GM10847 (cell line): Measurements from ENCODE around the gene GALNTL6.

Source experiments
- POLR2A ChIP-seq: IDR thresholded peaks from 2 replicates; pipeline ENCODE4 v1.6.1; 2011; ENCODE audit not compliant: insufficient read length; ENCODE audit errors: extremely low read depth

Gene GALNTL6

DNA sequence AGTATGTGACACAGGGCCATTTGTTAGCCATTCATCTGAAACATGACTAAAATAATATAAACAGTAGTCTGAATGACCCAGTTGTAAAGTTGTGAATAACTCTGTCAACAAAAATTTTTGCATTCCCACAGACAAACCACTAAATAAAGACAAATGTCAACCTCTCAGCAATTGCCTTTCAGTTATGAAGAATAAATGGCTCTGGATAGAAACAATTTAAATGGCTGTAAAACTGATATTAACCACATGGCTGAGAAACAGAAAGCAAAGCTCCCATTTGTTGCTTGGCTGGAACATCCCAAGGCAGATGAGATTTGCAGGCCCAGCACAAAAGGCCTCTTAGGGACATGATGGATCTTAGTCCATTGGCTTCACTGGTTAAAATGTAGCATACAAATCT lies 296.3 kb downstream of the GALNTL6 start:
- TF ChIP-seq POLR2A: no peak

DNA sequence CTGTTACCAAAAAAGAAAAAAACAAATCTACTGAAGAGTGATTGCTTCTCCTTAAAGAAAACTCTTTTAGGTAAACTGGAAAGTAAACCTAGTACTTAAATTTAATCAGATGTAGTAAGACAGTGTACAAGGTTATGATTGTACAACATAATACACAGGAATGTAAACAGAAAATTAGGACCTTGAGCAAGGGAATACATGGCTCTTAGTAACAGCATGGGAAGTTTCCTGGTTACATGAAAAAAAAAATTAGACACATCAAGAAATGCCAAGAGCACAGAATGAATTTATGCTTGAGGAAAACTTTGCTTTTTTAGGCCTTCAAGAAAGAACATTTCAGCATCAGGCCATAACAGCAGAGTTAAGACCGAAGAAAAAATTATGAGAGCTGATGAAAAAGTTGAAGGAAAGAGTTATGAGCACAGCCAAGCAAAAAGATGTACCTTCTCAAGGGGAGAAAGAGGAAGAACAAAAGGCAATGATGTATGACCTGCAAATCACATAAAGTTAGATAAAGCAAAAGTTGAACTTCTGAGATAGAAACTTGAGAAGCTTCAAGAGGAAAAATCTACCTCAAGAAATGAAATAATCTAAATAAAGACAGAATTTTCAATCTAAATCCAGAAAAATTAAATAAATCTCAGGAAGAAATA lies 311.6 kb downstream of the GALNTL6 start:
- no peak for TF ChIP-seq POLR2A

DNA sequence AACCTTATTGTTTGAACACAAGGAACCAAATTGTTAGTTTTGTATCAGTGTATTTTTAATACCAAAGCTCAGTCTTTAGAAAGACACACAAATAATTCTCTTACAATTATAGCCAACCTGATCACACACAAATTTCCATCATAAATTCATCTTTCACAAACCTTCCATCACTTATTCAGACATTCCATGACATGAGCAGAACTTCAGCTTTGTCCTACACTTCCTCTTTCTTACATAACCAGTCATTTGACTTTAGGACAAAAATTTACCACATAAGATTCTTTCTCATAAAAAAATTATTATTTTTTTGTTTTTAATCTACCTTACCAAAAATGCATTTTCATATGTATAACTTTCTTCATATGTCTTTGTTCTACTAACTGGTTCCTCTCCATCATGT lies 312.2 kb downstream of the GALNTL6 start:
- TF ChIP-seq POLR2A: no peak

DNA sequence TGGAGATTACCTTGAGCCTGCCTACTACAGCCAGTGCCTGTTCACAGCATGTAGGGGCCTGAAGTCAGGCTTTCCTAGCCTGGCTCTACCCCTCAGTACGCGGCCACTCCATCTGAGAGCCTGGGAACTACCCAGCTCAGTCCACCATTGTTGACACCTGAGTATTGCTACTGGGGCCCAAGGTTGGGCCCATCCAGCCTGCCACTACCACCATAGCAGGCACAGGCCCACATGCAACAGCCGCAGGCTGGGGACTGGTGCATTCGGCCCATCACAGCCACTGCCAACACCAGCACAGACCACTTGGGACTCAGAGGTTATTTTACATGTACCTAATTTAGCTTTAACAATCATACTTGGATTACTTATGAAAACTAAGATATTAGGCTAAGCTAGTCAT lies 314.0 kb downstream of the GALNTL6 start:
- TF ChIP-seq POLR2A: no peak

DNA sequence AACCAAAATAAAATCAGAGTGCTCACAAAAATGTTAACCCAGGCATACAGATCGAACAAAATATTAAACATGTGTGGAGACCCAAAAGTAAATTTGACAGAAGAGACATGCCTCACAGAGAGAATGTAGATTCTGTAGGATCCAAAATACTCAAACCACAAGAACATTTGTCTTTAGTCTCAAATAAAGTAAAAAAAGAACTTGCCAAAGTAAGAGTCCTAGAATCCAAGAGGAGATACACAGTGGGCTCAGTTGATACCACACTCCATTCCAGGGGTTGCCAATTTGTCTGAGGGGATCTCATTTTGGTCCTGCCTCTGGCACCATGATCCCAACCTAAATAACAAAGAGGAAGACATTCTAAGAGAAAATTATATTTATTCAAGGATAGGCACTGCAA lies 316.4 kb downstream of the GALNTL6 start:
- TF ChIP-seq POLR2A: no peak

DNA sequence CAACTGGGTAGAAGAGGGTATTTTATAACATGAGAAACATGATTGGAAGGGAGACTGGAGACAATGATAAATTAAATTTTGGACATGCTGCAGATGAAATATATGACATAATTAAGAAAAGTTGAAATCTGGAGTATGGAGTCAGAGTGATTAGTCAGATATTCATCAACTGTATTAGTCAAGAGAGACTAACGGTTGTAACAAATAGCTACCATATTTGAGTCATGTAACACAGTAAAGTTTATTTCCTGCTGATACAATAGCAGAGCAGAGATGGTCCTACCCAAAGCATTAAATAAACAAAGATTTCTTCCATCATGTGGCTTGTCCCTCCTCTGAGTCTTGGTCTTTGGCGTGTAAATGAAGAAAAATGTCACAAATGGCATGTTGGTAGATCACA lies 321.3 kb downstream of the GALNTL6 start:
- no peak for TF ChIP-seq POLR2A

DNA sequence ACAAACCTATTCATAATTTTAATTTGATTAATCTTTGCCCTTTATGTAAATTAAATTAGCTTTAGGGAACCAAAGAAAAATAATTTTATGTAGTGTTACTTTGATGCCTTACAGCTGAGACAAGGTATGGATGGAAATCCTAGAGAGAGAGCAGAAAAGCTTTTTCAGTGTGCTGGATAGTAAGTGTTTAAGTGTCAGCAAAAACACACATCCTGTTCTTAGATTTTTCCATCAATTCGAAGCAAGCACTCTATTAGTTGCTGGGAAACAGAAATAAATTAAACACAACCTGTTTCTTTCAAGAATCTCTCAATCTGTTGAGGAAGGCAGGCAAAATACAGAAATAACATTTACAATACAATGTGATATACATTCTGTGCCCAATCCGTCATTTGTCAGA lies 327.8 kb downstream of the GALNTL6 start:
- no peak for TF ChIP-seq POLR2A

DNA sequence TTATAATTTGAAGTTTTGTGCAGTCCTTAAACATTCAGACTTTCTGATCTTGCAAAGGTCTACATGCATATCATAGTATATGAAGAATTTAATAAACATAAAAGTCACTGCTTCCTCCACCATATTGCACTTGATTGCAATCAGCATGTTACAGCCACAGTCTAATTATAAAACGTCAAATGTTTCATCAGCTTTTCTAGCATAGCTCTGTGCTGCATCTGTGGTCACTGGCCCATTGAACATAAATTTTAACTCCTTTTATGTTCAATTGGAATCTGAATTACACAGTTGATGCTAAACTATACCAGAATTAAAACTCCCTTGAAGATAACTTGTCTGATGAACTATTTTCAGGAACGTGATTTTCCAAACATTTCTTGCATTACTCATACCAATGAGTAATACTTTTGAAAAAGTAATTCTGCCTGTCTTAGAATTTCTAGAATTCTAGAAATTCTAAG lies 329.1 kb downstream of the GALNTL6 start:
- no peak for TF ChIP-seq POLR2A

DNA sequence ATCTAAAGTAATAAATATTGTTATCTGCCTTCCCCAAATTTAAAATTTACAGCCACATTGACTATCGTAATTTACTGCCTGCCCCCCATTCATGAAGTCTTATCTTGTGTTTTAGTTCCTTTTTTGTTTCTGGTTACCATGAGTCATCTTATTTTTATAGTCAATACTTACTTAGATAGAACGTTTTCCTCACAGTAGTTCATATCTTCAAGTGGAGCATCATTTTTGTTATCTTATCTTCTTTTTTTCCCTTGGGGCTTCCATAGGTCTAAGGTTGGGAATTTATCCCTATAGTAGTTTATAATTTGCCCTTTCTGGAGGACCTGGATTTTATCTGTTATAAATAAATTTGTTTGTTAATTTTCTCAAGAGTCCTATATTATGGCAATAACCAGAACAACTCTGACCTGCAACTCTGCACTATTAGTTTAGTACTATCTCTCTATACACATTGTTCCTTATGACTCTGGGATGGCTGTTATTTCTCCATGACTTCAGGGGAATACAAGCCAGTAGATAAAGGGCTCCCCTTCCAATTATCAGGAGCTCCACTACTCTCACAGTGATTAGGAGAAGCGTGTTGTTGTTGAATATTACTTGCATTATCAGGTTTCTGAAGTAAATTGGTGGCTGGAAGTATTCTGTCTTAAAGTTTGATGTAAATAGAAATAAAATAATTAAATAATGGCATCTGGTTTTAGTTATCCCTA lies 330.6 kb downstream of the GALNTL6 start:
- TF ChIP-seq POLR2A: no peak

DNA sequence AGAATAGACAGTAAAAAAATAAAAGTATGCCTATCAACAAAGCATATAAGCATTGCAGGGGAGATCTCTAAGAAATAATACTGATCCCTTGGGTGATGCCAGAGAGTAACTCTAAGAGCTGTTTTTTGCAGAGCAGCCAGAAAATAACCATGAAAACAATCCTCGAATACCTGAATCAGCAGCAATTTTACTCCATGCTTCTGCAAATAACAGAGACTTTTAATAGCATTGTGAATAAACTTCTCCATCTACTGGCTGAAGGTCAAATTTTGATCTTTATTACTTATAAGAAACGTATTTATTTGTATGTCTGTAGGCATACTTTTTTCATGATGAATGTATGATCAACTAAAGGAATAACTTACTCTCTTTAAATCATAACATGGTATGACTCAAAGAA lies 334.5 kb downstream of the GALNTL6 start:
- TF ChIP-seq POLR2A: no peak

DNA sequence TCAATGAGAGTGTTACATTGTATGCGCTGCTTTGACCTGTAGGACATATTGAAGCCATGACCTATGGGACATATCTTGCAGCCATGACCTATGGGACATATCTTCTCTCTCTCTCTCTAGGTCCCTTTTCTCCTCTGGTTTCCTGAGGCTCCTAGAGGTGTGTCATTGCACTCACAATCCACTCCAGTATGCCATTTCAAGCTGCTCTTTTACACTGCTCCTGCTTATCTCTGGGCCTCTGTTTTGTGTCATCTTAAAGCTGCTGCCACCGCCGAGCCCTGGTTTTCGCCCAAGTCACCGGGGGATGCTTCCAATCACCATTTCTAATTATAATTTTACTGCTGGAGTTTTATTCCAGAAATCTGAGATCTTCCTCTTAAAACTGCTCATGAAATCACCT lies 336.1 kb downstream of the GALNTL6 start:
- TF ChIP-seq POLR2A: no peak

DNA sequence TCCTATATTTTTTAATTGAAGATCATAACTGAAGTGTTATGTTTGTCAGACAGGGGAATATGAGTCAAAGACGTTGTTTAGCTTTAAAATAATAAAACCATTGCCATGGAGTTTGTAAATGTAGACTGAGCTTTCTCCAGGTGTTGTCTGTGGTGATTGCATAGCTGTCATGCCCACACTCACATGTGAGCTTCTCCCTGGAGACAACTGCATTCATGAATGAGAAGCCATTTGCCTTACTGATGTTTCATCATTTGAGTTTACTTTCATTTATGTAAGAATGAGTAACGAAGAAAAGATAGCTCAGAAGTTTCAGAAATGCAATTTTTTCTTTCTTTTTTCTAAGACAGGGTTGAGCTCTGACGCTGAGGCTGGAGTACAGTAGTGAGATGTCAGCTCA lies 339.1 kb downstream of the GALNTL6 start:
- TF ChIP-seq POLR2A: no peak

DNA sequence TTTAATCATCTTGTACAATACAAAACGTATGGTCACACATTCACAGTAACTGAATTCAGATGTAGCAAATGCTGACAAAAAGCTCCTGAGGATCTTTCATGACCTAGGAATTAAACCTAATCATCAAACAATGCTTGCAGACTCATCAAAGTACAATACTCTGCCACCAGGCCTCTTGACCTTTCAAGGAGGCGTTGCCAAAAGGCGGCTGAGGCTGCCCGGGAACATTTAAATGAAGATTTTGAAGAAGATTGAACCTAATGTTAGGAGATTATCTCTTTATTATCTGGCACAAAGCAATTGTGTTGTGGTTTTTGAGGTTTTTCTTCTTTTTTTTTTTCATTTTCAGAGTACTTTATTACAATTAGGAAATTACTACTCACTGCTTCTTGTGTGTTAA lies 340.5 kb downstream of the GALNTL6 start:
- no peak for TF ChIP-seq POLR2A

DNA sequence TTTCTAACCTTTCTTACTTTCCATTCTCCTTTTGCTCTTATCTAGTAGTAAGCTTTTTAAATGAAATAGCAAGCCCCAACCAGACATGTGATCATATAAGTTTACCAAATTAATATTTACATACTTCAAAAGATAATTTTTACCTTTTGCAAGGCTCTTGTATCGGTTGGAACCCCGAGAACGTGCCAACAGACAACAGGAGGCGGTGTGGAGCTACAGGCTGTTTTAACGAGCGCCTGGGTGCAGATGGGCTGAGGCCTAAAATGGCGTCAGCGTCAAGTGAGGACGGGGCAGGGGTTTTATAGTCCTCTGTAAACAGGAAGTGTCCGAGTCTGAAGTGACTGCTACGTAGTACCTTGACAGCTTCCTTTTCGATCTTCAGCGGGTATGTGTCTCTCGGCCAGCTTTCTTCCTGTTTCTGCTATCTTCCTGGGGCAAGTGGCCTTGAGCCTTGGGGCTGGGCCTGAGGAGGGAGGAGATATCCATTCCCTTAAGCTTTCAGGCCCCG lies 342.7 kb downstream of the GALNTL6 start:
- no peak for TF ChIP-seq POLR2A

DNA sequence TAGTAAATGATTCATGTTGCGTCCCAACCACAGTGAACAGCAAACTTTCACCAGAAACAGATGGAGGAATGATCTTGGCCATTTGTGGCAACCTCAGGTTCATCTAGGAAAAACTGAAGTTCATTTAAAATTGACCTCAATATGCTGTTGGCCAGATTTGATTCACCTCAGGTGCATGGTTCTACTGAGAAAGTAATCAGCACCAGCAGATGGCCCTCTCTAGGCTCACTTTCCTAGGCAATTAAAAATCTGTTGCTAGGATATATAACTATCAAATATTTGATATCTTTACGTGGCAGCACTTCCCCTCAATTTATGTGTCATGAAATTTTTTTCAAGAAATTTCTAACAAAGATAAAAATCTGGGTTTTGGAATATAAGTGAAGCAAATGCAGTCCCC lies 344.7 kb downstream of the GALNTL6 start:
- no peak for TF ChIP-seq POLR2A

DNA sequence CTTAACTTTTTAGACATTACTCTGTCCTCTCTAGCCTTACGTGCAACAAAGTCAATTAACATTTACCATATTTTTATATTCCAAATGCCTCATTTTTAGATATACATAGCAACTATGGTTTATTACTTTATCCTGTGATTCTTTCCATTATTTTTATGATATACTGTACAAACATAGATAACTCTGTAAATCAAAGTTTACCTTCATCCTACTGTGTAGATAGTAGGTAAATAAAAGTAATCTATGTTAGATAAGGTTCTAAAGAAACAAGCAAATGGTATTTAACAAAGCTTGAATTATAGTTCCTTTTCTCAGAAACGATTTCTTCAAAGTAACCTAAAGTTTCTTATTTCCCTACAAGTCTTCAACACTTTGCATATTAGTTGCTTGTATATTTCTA lies 350.0 kb downstream of the GALNTL6 start:
- no peak for TF ChIP-seq POLR2A

DNA sequence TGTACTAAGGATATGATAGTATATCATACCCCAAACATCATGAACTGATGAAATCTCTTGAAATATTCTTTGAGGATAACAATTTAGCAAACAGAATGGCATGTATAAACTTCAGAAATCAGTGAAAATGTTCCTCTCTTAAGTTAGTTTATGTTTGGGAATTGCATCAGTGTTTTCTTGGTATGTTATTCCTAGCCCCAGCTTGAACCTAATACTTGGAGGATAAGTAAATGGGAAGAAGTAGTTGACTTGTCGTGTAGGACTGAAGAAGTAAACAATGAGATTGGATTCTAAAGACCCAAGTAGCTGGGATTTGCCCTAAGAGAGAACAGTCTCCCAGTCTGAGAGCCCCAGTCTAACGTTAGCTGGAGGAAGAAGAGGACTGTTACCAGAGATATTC lies 355.7 kb downstream of the GALNTL6 start:
- no peak for TF ChIP-seq POLR2A
